Activated CD4-positive, alpha-beta T cell treated with anti-CD3 and anti-CD28 coated beads for 36 hours (primary cell): ENCODE results near the gene PPHLN1. TPM values are rescaled to one million over a fixed set of nuclear protein-coding genes. Genes with fewer than 3 reads are reported as not detected.
"Not testable (repeated sequence)": the region's sequence is repeated elsewhere in the genome, so short reads cannot be mapped to it uniquely, and the experiment has no call there.

ENCODE experiments used
- ATAC-seq: fragments of 200-7000 bp; cut with Tn5 transposase; one replicate; pipeline ENCODE4 v1.10.0; 2021; ENCODE audit warnings: mild to moderate bottlenecking, moderate library complexity
- CTCF ChIA-PET: fragments of 350-600 bp; sonication (Branson Sonifier 250); formaldehyde crosslinking; loops from one replicate; lab custom pipeline; 2021; ENCODE audit warnings: antibody characterized with exemption; lab: Charles Lee
- POLR2A ChIA-PET: fragments of 350-600 bp; sonication (Branson Sonifier 250); formaldehyde crosslinking; loops from one replicate; lab custom pipeline; 2021; ENCODE audit warnings: antibody characterized with exemption, inconsistent platforms; lab: Charles Lee
- DNase-seq: peaks from one replicate; pipeline ENCODE4 v3.0.0-alpha.2; 2020
- H3K27ac Mint-ChIP-seq: one replicate; pipeline ENCODE4 v1.8.0; 2021; ENCODE audit warnings: mixed read lengths
- H3K27me3 Mint-ChIP-seq: one replicate; pipeline ENCODE4 v1.8.0; 2021; ENCODE audit warnings: mixed read lengths
- H3K36me3 Mint-ChIP-seq: one replicate; pipeline ENCODE4 v1.8.0; 2021; ENCODE audit warnings: low read depth, mixed read lengths
- H3K4me1 Mint-ChIP-seq: one replicate; pipeline ENCODE4 v1.8.0; 2021; ENCODE audit warnings: mixed read lengths
- H3K4me3 Mint-ChIP-seq: one replicate; pipeline ENCODE4 v1.8.0; 2021; ENCODE audit warnings: mild to moderate bottlenecking, moderate library complexity, mixed read lengths
- H3K9me3 Mint-ChIP-seq: one replicate; pipeline ENCODE4 v1.8.0; 2021; ENCODE audit warnings: low read depth, mixed read lengths
- intact Hi-C, 2 experiments: fragments of 100-400 bp; cut with DNase I in 1 of 2; cut with micrococcal nuclease in 1 of 2; formaldehyde crosslinking; loops; one replicate each; pipeline versions ENCODE4 v1.14.2 to v1.15.1; 2022 to 2024; cut with DNase I, micrococcal nuclease
- total RNA-seq, 2 experiments: library from RNA; stranded (reverse); gene quantifications; one replicate each; pipeline ENCODE4 v1.2.3, GENCODE V29; 2021

The PPHLN1 gene
- total RNA-seq, 2 experiments from 2014 or later: 86.2 to 90.0 TPM

DNA sequence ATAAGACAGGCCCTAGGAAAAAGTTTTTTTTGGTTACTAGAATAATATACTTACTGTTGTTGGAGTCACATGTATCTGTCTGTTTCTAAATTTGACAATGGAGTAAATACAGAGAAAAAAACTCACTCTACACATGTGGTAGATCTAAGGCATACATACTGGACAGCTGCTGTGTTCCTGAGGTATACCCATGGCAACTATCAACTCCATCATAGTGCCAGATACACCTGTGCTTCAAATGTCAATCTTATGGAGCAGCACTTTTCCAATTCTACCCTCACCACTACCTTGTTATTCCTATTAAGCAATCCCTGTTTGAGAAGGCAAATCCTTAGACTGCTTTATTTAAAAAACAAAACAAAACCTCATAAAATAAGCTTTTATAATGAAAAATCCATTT, 3.4 kb upstream of the PPHLN1 start:
- POLR2A ChIA-PET: no interaction called here
- H3K4me1 Mint-ChIP-seq: peaks cover 19% of the 10 kb centered on the region
- CTCF ChIA-PET: interaction anchor here (0.9 to 1.8 kb wide), 4 partner anchors 9 to 29 kb away, joined by 3 to 5 read pairs (median 4); no protein-coding TSS in a partner anchor
- H3K4me3 Mint-ChIP-seq: no peak overlapping the region
- intact Hi-C loops: no loop called here
- ATAC-seq (no peak), DNase-seq (no peak)
- H3K36me3 Mint-ChIP-seq: peaks cover 24% of the 10 kb centered on the region
- H3K9me3 Mint-ChIP-seq: no peaks in the 10 kb centered on the region
- no peak overlapping the region for H3K27ac Mint-ChIP-seq
- H3K27me3 Mint-ChIP-seq: no peaks in the 10 kb centered on the region

DNA sequence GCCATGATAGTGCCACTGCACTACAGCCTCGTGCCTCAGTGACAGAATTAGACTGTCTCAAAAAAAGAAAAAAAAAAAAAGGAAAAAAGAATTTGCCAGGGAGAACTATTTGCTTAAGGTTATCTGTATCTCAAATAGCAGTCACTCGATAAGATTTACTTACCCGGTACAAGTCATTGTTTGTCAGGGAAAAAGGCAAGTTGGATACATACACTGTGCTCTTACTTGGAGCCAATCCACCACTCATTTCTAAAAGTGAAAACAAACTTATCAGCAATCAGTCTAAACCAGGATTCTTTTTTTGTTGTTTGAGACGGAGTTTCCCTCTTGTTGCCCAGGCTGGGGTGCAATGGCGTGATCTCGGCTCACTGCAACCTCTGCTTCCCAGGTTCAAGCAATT, 2.1 kb upstream of the PPHLN1 start:
- Mint-ChIP-seq H3K36me3 (peaks cover 21% of the 10 kb centered on the region), H3K27ac (no peak overlapping the region), H3K4me1 (peaks cover 31% of the 10 kb centered on the region), H3K27me3 (no peaks in the 10 kb centered on the region), H3K4me3 (no peak overlapping the region), H3K9me3 (no peaks in the 10 kb centered on the region)
- POLR2A ChIA-PET: no interaction called here
- CTCF ChIA-PET: interaction anchor here (1.0 kb wide), 1 partner anchor 48 kb away, joined by 3 read pairs; no protein-coding TSS in a partner anchor
- DNase-seq (no peak), ATAC-seq (no peak)
- intact Hi-C loops: no loop called here

DNA sequence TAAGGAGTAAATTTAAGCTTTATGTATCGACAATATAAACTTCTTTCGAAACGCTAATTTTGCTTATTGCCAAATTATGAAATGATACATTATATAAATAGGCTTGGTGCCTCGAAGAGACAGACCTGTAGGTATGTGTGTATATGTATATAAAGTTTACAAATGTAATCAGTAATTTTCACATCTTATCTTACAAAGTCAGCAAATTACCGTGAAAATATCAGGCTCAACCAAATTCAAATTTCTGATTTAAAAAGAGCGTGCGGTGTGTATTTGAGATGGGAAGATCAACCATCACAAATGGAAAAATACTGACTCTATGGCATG, 678 bp upstream of the PPHLN1 start:
- Mint-ChIP-seq H3K36me3 (peaks cover 22% of the 10 kb centered on the region), H3K27me3 (no peaks in the 10 kb centered on the region), H3K4me3 (peak overlapping the region; percentile 98), H3K27ac (peak overlapping the region; percentile 97), H3K4me1 (peaks cover 40% of the 10 kb centered on the region), H3K9me3 (no peaks in the 10 kb centered on the region)
- no peak for DNase-seq
- intact Hi-C loops: loop anchor here (1.0 to 5.0 kb wide), 4 partner anchors 47 to 1482 kb away; partner anchors contain the start of genes GXYLT1 (in 1 of the 2) and TWF1 (in 1 of the 2)
- ChIA-PET POLR2A (no interaction called here), CTCF (interaction anchor here (0.6 kb wide), 1 partner anchor 496 kb away, joined by 3 read pairs; no protein-coding TSS in a partner anchor)
- ATAC-seq: no peak

DNA sequence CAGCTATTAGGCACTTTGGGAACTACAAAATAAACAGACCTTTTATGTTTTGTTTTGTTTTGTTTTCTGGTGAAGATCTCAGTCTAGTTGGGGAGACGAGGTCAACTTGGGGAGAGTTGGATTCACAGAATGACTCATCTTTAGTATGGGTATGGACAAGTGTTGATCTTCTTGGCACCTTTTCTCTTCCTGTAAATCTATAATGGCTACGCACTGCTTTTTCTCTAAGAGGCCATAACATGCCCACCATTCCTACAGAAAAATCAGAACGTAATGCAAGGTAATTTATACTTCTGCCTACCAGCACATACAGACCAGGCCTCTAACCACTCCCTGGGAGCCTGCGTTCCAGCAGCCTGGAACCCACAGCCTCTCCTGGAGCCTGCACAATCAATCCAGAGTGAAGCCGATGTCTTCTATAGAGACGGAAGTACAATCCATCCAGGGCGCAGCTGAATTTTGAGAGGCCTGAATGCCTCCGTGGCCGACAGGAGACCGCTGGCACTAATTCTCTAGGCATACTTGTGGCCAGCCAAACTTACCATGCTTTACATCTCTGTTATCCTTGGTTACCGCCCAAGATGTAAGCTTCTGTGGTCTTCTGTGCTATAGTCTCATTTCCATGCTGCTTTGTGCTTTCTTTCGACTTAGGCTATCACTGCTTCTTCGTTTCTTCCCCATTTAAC, 717 bp downstream of the PPHLN1 start:
- CTCF ChIA-PET: interaction anchor here (1.1 kb wide), 1 partner anchor 13 kb away, joined by 3 read pairs; no protein-coding TSS in a partner anchor
- no peaks in the 10 kb centered on the region for H3K9me3 Mint-ChIP-seq
- no peaks in the 10 kb centered on the region for H3K27me3 Mint-ChIP-seq
- peaks cover 18% of the 10 kb centered on the region for H3K36me3 Mint-ChIP-seq
- H3K27ac Mint-ChIP-seq: peak overlapping the region; percentile 97
- H3K4me3 Mint-ChIP-seq: peak overlapping the region; percentile 98
- intact Hi-C loops: loop anchor here (1.0 to 5.0 kb wide), 7 partner anchors 26 to 1481 kb away; partner anchors contain the start of genes GXYLT1 (in 2 of the 2), YAF2 (in 2 of the 2) and TWF1 (in 1 of the 2)
- DNase-seq (peak; percentile 28), ATAC-seq (peak; percentile 35)
- POLR2A ChIA-PET: interaction anchor here (1.3 kb wide), 1 partner anchor 184 kb away, joined by 3 read pairs; no protein-coding TSS in a partner anchor
- H3K4me1 Mint-ChIP-seq: peaks cover 52% of the 10 kb centered on the region

DNA sequence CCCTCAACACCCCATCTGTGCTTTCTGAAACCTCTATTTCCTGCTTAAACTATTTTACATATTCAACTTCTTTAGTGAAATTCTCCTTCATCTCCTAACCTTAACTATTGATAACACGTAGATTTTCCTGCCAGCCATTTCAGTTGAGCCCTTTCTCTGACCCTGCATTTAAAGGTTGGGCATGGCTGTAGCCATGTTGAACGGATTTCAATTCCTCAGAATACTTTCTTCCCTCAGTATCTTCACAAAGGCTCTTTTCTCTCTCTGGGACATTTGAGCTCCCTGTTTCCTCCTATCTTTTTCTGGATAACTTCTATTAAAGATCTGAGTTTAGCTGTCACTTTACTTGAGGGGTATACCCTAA, 1.2 kb downstream of the PPHLN1 start:
- intact Hi-C loops: loop anchor here (2.0 to 5.0 kb wide), 4 partner anchors 45 to 1480 kb away; partner anchors contain the start of genes GXYLT1 (in 1 of the 2), TWF1 (in 1 of the 2) and YAF2 (in 1 of the 2)
- ATAC-seq (no peak), DNase-seq (no peak)
- ChIA-PET POLR2A (interaction anchor here (0.6 to 1.3 kb wide), 3 partner anchors 12 to 1473 kb away, joined by 3 to 6 read pairs (median 3); no protein-coding TSS in a partner anchor), CTCF (interaction anchor here (1.1 kb wide), 1 partner anchor 13 kb away, joined by 3 read pairs; no protein-coding TSS in a partner anchor)
- Mint-ChIP-seq H3K9me3 (no peaks in the 10 kb centered on the region), H3K36me3 (peaks cover 17% of the 10 kb centered on the region), H3K4me3 (peak overlapping the region; percentile 98), H3K4me1 (peaks cover 58% of the 10 kb centered on the region), H3K27ac (peak overlapping the region; percentile 97), H3K27me3 (no peaks in the 10 kb centered on the region)

DNA sequence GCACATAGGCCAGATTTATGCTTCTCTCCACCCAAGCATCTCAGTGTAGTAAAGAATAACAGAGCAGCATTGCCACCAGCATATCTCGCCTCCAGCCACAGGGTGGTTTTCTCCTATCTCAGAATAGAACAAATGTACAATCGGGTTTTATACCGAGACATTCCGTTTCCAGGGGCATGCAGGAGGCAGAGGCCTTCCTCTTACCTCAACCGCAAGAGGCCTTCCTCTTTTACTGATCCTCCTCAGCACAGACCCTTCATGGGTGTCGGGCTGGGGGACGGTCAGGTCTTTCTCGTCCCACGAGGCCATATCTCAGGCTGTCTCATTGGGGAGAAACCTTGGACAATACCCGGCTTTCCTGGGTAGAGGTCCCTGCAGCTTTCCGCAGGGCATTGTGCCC, 4.1 kb downstream of the PPHLN1 start:
- intact Hi-C loops, H3K4me3 Mint-ChIP-seq, ATAC-seq, DNase-seq, H3K27me3 Mint-ChIP-seq, H3K27ac Mint-ChIP-seq, CTCF ChIA-PET, H3K9me3 Mint-ChIP-seq, POLR2A ChIA-PET: not testable (repeated sequence)
- peaks cover 14% of the 10 kb centered on the region for H3K36me3 Mint-ChIP-seq
- H3K4me1 Mint-ChIP-seq: peaks cover 68% of the 10 kb centered on the region

DNA sequence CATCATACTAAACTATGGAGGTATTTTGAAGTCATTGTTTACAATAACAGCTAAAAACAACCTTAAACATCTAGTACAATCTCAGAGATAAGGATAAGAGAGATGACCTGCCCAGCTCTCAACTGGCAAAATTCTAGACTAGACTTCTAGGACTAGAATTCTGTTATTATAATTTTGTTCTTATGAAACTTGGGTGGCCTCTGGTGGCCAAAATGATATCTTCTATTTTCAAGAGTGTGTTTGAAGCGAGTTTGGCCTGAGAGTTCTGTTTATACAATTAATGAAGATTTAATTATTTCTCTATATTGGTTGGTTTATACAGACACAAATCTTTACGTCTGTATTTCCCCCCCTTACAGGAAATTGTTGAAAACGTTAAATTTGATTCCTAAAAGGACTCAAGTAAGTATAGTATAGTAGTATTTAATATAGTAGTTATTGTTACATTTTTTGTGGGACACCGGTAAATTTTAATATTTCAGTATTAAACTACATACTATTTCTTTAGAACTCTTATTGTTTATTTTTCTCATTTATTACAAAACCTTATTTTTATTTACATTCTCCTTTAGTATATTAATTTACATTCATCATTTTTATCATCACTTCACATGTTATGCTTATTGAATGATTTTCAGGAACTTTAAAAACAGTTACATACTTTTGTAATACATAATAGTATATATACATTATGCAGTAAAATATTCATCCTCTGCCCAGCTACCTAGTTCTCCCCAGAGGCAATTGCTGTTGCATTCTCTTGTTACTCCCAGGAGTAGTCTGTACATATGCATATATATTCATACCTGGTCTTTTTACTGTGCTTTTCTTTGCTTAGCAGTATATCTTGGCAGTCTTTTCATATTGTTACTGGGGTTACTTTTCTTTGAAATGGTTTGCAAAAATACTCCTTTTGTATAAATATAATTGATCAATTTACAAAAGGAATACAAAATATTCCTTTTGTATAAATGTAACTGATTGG, 6.6 kb downstream of the PPHLN1 start:
- H3K9me3 Mint-ChIP-seq: no peaks in the 10 kb centered on the region
- H3K4me1 Mint-ChIP-seq: peaks cover 63% of the 10 kb centered on the region
- H3K36me3 Mint-ChIP-seq: peaks cover 12% of the 10 kb centered on the region
- ChIA-PET POLR2A (no interaction called here), CTCF (interaction anchor here (0.6 to 1.8 kb wide), 16 partner anchors 11 to 1627 kb away, joined by 3 to 10 read pairs (median 3); no protein-coding TSS in a partner anchor)
- H3K4me3 Mint-ChIP-seq: no peak overlapping the region
- DNase-seq (peak; percentile 32), ATAC-seq (peak; percentile 44)
- intact Hi-C loops: loop anchor here (1.0 kb wide), 2 partner anchors 95 to 203 kb away; no protein-coding TSS in a partner anchor
- no peaks in the 10 kb centered on the region for H3K27me3 Mint-ChIP-seq
- H3K27ac Mint-ChIP-seq: no peak overlapping the region

DNA sequence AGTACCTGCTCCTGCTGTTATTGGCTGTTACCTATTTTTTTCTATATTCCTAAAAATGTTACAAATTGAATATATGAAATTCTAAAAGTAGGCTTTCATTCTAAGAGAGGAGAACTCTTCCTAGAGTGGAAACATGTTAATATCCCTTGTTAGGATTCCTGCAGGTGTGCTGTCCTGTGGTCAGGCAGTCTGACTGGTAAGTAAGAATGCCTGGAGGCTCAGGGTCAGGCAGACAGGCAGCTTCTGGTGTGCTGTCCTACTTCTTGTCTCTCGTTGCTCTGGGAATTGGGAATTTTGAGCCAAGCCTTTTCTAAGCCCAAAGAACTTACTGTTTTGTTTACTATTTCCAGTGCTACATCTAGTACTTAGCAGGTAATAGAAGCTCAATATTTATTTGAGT, 10.3 kb downstream of the PPHLN1 start:
- ATAC-seq (no peak), DNase-seq (no peak)
- Mint-ChIP-seq H3K36me3 (peaks cover 22% of the 10 kb centered on the region), H3K27ac (no peak overlapping the region), H3K4me3 (no peak overlapping the region), H3K9me3 (no peaks in the 10 kb centered on the region), H3K4me1 (peaks cover 51% of the 10 kb centered on the region), H3K27me3 (no peaks in the 10 kb centered on the region)
- intact Hi-C loops: no loop called here
- POLR2A ChIA-PET: no interaction called here
- CTCF ChIA-PET: no interaction called here

DNA sequence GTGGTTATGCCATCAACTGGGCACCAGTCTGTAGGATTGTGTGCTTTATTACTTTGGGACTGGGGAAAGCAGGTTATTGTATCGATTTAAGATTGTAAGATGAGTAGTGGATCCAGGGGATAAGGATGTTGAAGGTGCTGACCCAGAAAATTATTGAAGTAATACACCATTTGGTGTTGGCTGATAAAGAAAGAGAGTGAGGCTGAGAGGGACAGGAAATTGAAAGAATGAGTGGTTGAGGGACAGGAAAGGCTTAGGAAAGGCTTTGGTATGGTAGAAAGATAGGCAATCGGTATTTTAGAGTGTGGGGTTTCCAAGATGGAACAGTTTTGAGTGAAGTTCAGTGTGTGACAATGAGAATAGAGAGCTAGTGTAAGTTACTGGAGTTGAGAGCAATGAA, 12.3 kb downstream of the PPHLN1 start:
- POLR2A ChIA-PET: no interaction called here
- H3K27me3 Mint-ChIP-seq: no peaks in the 10 kb centered on the region
- peak overlapping the region; percentile 3 for H3K27ac Mint-ChIP-seq
- intact Hi-C loops: no loop called here
- H3K9me3 Mint-ChIP-seq: no peaks in the 10 kb centered on the region
- DNase-seq (no peak), ATAC-seq (no peak)
- peaks cover 28% of the 10 kb centered on the region for H3K36me3 Mint-ChIP-seq
- CTCF ChIA-PET: interaction anchor here (2.2 kb wide), 1 partner anchor 33 kb away, joined by 10 read pairs; no protein-coding TSS in a partner anchor
- H3K4me3 Mint-ChIP-seq: no peak overlapping the region
- peaks cover 47% of the 10 kb centered on the region for H3K4me1 Mint-ChIP-seq

DNA sequence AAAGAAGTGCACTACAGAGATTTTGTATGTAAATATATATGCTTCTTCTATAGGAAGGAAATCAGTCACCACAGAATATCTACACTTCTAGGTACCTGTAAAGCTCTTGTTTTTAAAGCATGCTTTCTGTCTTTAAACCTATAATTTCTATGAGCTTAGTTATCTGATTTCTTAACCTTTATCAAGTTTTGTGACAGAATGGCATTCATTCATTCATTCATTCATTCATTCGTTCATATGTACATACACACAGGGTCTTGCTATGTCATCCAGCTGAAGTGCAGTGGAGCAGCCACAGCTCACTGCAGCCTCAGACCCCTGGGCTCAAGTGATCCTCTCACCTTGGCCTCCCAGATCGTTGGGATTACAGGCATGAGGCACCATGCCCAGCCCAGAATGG, 16.1 kb downstream of the PPHLN1 start:
- Mint-ChIP-seq H3K27me3 (no peaks in the 10 kb centered on the region), H3K4me3 (no peak overlapping the region), H3K9me3 (no peaks in the 10 kb centered on the region), H3K36me3 (peaks cover 27% of the 10 kb centered on the region), H3K27ac (no peak overlapping the region), H3K4me1 (peaks cover 47% of the 10 kb centered on the region)
- POLR2A ChIA-PET: no interaction called here
- intact Hi-C loops: loop anchor here in 1 of 2 experiments (2.0 kb wide), 1 partner anchor 31 kb away; no protein-coding TSS in a partner anchor
- ATAC-seq (no peak), DNase-seq (no peak)
- CTCF ChIA-PET: no interaction called here

DNA sequence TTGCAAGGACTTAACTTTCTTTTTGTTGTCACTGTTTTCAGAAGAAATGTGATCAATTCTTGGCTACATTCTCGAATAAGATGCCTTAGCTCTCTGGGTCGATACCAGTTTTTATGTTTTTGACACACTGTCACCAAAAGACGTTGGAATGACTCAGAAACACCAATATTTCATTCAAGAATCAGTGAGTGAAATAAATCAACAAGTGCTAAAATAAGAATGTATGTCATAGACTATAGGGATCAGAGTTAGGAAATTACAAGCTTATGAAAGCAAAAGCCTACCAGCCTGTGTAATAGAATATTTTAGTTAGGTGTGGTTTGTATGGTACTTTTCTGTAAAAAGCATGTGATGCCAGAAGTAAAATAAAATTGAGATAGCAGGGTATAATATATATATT, 17.8 kb downstream of the PPHLN1 start:
- H3K4me3 Mint-ChIP-seq: no peak overlapping the region
- peaks cover 40% of the 10 kb centered on the region for H3K4me1 Mint-ChIP-seq
- no peaks in the 10 kb centered on the region for H3K27me3 Mint-ChIP-seq
- H3K27ac Mint-ChIP-seq: no peak overlapping the region
- ATAC-seq: peak; percentile 92
- no peak for DNase-seq
- H3K36me3 Mint-ChIP-seq: peaks cover 24% of the 10 kb centered on the region
- H3K9me3 Mint-ChIP-seq: no peaks in the 10 kb centered on the region
- ChIA-PET CTCF (interaction anchor here (1.2 kb wide), 2 partner anchors 12 to 29 kb away, joined by 4 to 10 read pairs; no protein-coding TSS in a partner anchor), POLR2A (no interaction called here)
- intact Hi-C loops: loop anchor here in 1 of 2 experiments (2.0 kb wide), 1 partner anchor 29 kb away; no protein-coding TSS in a partner anchor
